ENCODE results near the gene MEPE. TPM values are rescaled to one million over a fixed set of nuclear protein-coding genes. Genes with fewer than 3 reads are reported as not detected.

The MEPE gene
- total RNA-seq, 1 experiment from 2014 or later, result not detected

- no peak overlapping the region for H3K4me3 ChIP-seq (replicated peaks in 1 of 2; ENCODE audit: low read depth in 1 of 2, low read length in 2 of 2)
- ChIA-PET CTCF (interaction anchor here (0.8 to 3.4 kb wide), 19 partner anchors 9 to 569 kb away, joined by 3 to 60 read pairs (median 4); no protein-coding TSS in a partner anchor), POLR2A (no interaction called here), RAD21 (ENCODE audit: low non-redundant PET in 1 of 2, low total read pairs in 2 of 2, uncharacterized antibody in 2 of 2, unreplicated experiment in 2 of 2) (interaction anchor here in 1 of 2 experiments (0.6 to 1.1 kb wide), 4 partner anchors 9 to 294 kb away, joined by 3 to 5 read pairs (median 4); no protein-coding TSS in a partner anchor)
- BruUV-seq (replicated peaks), result no TSS peak
- H2AFZ ChIP-seq (ENCODE audit: low read depth, low read length, poor library complexity, severe bottlenecking), result peak overlapping the region; percentile 91
- no peaks in the 10 kb centered on the region for H3K36me3 ChIP-seq (ENCODE audit: control insufficient read depth in 1 of 2, insufficient read depth in 2 of 2, low read length in 2 of 2)
- no peaks in the 10 kb centered on the region for H3K9me3 ChIP-seq (ENCODE audit: control insufficient read depth in 1 of 2, insufficient read depth in 1 of 2, low read depth in 1 of 2, low read length in 2 of 2)
- H3K27ac ChIP-seq (ENCODE audit: low read depth, low read length), result no peak overlapping the region
- no peaks in the 10 kb centered on the region for H4K20me1 ChIP-seq (ENCODE audit: insufficient read depth)
- no peak overlapping the region for H3K9ac ChIP-seq (ENCODE audit: low read length)
- ATAC-seq (peak; percentile 94), DNase-seq (ENCODE audit: low read depth, low spot score) (no peak)
- H3K79me2 ChIP-seq (ENCODE audit: insufficient read depth, low read length), result no peaks in the 10 kb centered on the region
- intact Hi-C loops (cut with micrococcal nuclease), result loop anchor here (1.0 to 5.0 kb wide), 4 partner anchors 159 to 566 kb away; no protein-coding TSS in a partner anchor
- H3K27me3 ChIP-seq (ENCODE audit: insufficient read depth, low read length), result no peaks in the 10 kb centered on the region
- 0 out of 4 replicates have a peak, but pooled peaks cover 0 to 2% of the 10 kb centered on the region in 2 experiments for H3K4me1 ChIP-seq (ENCODE audit: control insufficient read depth in 1 of 2, insufficient read depth in 2 of 2, low read length in 2 of 2)
- H3K4me2 ChIP-seq (ENCODE audit: low read length), result peak overlapping the region; percentile 30; the same call in 1 of the 2 replicates
- H3K9me2 ChIP-seq (ENCODE audit: insufficient read depth), result no peaks in the 10 kb centered on the region
- TF ChIP-seq POLR2A (IDR thresholded peaks at IDR 0.05; ENCODE audit: borderline replicate concordance, extremely low read depth, insufficient read depth, insufficient read length), result no peak
- no peak for TF ChIP-seq FOSL1 (IDR thresholded peaks at IDR 0.05; ENCODE audit: low read depth)
- TF ChIP-seq JUND (IDR thresholded peaks at IDR 0.05), result no peak
- no peak for TF ChIP-seq SIN3A (IDR thresholded peaks at IDR 0.05; ENCODE audit: low read depth)
- TF ChIP-seq, protein P1, sequence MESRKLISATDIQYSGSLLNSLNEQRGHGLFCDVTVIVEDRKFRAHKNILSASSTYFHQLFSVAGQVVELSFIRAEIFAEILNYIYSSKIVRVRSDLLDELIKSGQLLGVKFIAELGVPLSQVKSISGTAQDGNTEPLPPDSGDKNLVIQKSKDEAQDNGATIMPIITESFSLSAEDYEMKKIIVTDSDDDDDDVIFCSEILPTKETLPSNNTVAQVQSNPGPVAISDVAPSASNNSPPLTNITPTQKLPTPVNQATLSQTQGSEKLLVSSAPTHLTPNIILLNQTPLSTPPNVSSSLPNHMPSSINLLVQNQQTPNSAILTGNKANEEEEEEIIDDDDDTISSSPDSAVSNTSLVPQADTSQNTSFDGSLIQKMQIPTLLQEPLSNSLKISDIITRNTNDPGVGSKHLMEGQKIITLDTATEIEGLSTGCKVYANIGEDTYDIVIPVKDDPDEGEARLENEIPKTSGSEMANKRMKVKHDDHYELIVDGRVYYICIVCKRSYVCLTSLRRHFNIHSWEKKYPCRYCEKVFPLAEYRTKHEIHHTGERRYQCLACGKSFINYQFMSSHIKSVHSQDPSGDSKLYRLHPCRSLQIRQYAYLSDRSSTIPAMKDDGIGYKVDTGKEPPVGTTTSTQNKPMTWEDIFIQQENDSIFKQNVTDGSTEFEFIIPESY (IDR thresholded peaks at IDR 0.05; ENCODE audit: extremely low read depth, insufficient replicate concordance, low read length), result no peak
- no peak for TF ChIP-seq ELF1 (IDR thresholded peaks at IDR 0.05; ENCODE audit: borderline replicate concordance, low read depth)
- peak; percentile 73 for TF ChIP-seq RAD21 (IDR thresholded peaks at IDR 0.05; ENCODE audit: low read depth)
- TF ChIP-seq POLR2AphosphoS5 (IDR thresholded peaks at IDR 0.05; ENCODE audit: low read depth, low read length), result no peak
- TF ChIP-seq, protein P2, sequence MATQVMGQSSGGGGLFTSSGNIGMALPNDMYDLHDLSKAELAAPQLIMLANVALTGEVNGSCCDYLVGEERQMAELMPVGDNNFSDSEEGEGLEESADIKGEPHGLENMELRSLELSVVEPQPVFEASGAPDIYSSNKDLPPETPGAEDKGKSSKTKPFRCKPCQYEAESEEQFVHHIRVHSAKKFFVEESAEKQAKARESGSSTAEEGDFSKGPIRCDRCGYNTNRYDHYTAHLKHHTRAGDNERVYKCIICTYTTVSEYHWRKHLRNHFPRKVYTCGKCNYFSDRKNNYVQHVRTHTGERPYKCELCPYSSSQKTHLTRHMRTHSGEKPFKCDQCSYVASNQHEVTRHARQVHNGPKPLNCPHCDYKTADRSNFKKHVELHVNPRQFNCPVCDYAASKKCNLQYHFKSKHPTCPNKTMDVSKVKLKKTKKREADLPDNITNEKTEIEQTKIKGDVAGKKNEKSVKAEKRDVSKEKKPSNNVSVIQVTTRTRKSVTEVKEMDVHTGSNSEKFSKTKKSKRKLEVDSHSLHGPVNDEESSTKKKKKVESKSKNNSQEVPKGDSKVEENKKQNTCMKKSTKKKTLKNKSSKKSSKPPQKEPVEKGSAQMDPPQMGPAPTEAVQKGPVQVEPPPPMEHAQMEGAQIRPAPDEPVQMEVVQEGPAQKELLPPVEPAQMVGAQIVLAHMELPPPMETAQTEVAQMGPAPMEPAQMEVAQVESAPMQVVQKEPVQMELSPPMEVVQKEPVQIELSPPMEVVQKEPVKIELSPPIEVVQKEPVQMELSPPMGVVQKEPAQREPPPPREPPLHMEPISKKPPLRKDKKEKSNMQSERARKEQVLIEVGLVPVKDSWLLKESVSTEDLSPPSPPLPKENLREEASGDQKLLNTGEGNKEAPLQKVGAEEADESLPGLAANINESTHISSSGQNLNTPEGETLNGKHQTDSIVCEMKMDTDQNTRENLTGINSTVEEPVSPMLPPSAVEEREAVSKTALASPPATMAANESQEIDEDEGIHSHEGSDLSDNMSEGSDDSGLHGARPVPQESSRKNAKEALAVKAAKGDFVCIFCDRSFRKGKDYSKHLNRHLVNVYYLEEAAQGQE (IDR thresholded peaks at IDR 0.05; ENCODE audit: low read depth), result no peak
- TF ChIP-seq, protein P3, sequence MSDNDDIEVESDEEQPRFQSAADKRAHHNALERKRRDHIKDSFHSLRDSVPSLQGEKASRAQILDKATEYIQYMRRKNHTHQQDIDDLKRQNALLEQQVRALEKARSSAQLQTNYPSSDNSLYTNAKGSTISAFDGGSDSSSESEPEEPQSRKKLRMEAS (IDR thresholded peaks at IDR 0.05), result 0 out of 2 replicates have a peak, but pooled peaks have one; percentile 28
- no peak for TF ChIP-seq SRF (IDR thresholded peaks at IDR 0.05; ENCODE audit: low read depth)
- no peak for TF ChIP-seq ZFX (IDR thresholded peaks at IDR 0.05)
- no peak for TF ChIP-seq EZH2 (IDR thresholded peaks at IDR 0.05)
- peak; percentile 67 to 77 (median 74) for TF ChIP-seq CTCF (IDR thresholded peaks at IDR 0.05 in 2 of 3, conservative IDR thresholded peaks at IDR 0.05 in 1 of 3; ENCODE audit: borderline replicate concordance in 1 of 3, insufficient read depth in 1 of 3, low read depth in 2 of 3, low read length in 2 of 3)
- TF ChIP-seq TCF7L2 (IDR thresholded peaks at IDR 0.05; ENCODE audit: borderline replicate concordance, extremely low read depth, insufficient read depth, insufficient read length), result no peak
- no peak for TF ChIP-seq EZH2phosphoT487 (IDR thresholded peaks at IDR 0.05; ENCODE audit: borderline replicate concordance)
- peak; percentile 42 for TF ChIP-seq YY1 (IDR thresholded peaks at IDR 0.05; ENCODE audit: extremely low read depth, insufficient replicate concordance, low read depth, low read length)
- TF ChIP-seq CBX3 (IDR thresholded peaks at IDR 0.05; ENCODE audit: low read depth), result no peak
- TF ChIP-seq ZNF274 (IDR thresholded peaks at IDR 0.05; ENCODE audit: low read depth, low read length), result no peak
- peak; percentile 58 for TF ChIP-seq CEBPB (IDR thresholded peaks at IDR 0.05; ENCODE audit: low read depth)
- TF ChIP-seq EGR1 (IDR thresholded peaks at IDR 0.05; ENCODE audit: low read depth), result 0 out of 2 replicates have a peak, but pooled peaks have one; percentile 18
These were observed 5.4 kb downstream of the MEPE start for GRCh38 chr4:87838205-87838604.
